H1 (cell line): ENCODE results near the gene KCTD15. TPM values are rescaled to one million over a fixed set of nuclear protein-coding genes. Genes with fewer than 3 reads are reported as not detected.

Source experiments
- CTCF ChIA-PET: fragments of 300-600 bp; sonication (Branson Sonifier 250); formaldehyde crosslinking; loops from one replicate; lab custom pipeline; 2021; ENCODE audit not compliant: partially characterized antibody; lab: Charles Lee
- POLR2A ChIA-PET: fragments of 300-600 bp; sonication (Branson Sonifier 250); formaldehyde crosslinking; loops from one replicate; lab custom pipeline; 2021; ENCODE audit warnings: inconsistent platforms; ENCODE audit not compliant: partially characterized antibody; lab: Charles Lee
- DNase-seq, 2 experiments: peaks; one replicate each; pipeline versions ENCODE4 v3.0.0 to v3.0.0-alpha.2; 2010 to 2022; ENCODE audit warnings: low spot score in 2 of 2, low read depth in 1 of 2, mixed read lengths in 1 of 2
- FAIRE-seq: peaks from 2 replicates; lab custom pipeline; 2011; peaks lifted over from hg19 to GRCh38; lab: Jason Lieb, UNC
- H2AFZ ChIP-seq: 2 replicates; pipeline ENCODE4 v1.8.1; 2012; ENCODE audit warnings: low read length, inconsistent platforms
- H2AK5ac ChIP-seq: 2 replicates; pipeline ENCODE4 v1.6.1; 2013; ENCODE audit warnings: low read depth, low read length
- H2BK120ac ChIP-seq: replicated peaks from 2 replicates; pipeline ENCODE3; 2013; ENCODE audit warnings: low read depth, low read length, inconsistent platforms
- H2BK12ac ChIP-seq: 2 replicates; pipeline ENCODE4 v1.6.1; 2013; ENCODE audit warnings: low read depth, low read length
- H2BK15ac ChIP-seq: 2 replicates; pipeline ENCODE4 v1.6.1; 2013; ENCODE audit warnings: low read length
- H2BK20ac ChIP-seq: 2 replicates; pipeline ENCODE4 v1.6.1; 2013; ENCODE audit warnings: low read length
- H2BK5ac ChIP-seq: 2 replicates; pipeline ENCODE4 v1.6.1; 2013; ENCODE audit warnings: low read depth, low read length
- H3K14ac ChIP-seq: 2 replicates; pipeline ENCODE4 v1.6.1; 2013; ENCODE audit warnings: inconsistent platforms; ENCODE audit not compliant: insufficient read length
- H3K18ac ChIP-seq: 2 replicates; pipeline ENCODE4 v1.6.1; 2013; ENCODE audit warnings: low read length; ENCODE audit errors: extremely low read depth
- H3K23ac ChIP-seq: 2 replicates; pipeline ENCODE4 v1.6.1; 2013; ENCODE audit warnings: inconsistent platforms; ENCODE audit not compliant: insufficient read length
- H3K23me2 ChIP-seq: 2 replicates; pipeline ENCODE4 v1.6.1; 2013; ENCODE audit warnings: low read depth, low read length
- H3K27ac ChIP-seq: 2 replicates; pipeline ENCODE4 v1.6.1; 2011; ENCODE audit warnings: low read depth, low read length, inconsistent platforms
- H3K27me3 ChIP-seq, 4 experiments: replicated peaks in 1 of 4; 1 replicate in 1 of 4; 2 replicates in 3 of 4; pipeline versions ENCODE4 v1.6.1 to v1.8.1; 2011 to 2013; ENCODE audit warnings: low read length in 3 of 4, mild to moderate bottlenecking in 3 of 4, inconsistent platforms in 2 of 4, mixed read lengths in 2 of 4, moderate library complexity in 1 of 4; ENCODE audit not compliant: control insufficient read depth in 3 of 4, insufficient read depth in 3 of 4; ENCODE audit errors: extremely low read depth in 1 of 4
- H3K36me3 ChIP-seq, 4 experiments: 2 replicates each; pipeline versions ENCODE4 v1.6.1 to v1.8.1; 2011 to 2013; ENCODE audit warnings: mild to moderate bottlenecking in 4 of 4, low read length in 3 of 4, moderate library complexity in 2 of 4, control low read depth in 1 of 4, inconsistent platforms in 1 of 4; ENCODE audit not compliant: insufficient read depth in 4 of 4, control insufficient read depth in 2 of 4
- H3K4ac ChIP-seq: replicated peaks from 2 replicates; pipeline ENCODE3; 2013; ENCODE audit warnings: low read length, low read depth, mixed read lengths, inconsistent platforms; ENCODE audit not compliant: insufficient read length
- H3K4me1 ChIP-seq, 4 experiments: replicated peaks in 1 of 4; 1 replicate in 1 of 4; 2 replicates in 3 of 4; pipeline versions ENCODE4 v1.6.1 to v1.8.1; 2011 to 2013; ENCODE audit warnings: low read length in 3 of 4, inconsistent platforms in 2 of 4, mixed read lengths in 1 of 4; ENCODE audit not compliant: insufficient read depth in 4 of 4, control insufficient read depth in 3 of 4
- H3K4me2 ChIP-seq, 2 experiments: 2 replicates each; pipeline versions ENCODE4 v1.6.1 to v1.8.1; 2011 to 2013; ENCODE audit warnings: low read depth in 2 of 2, low read length in 2 of 2, control low read depth in 1 of 2, inconsistent platforms in 1 of 2, mild to moderate bottlenecking in 1 of 2; ENCODE audit not compliant: insufficient read depth in 1 of 2
- H3K4me3 ChIP-seq, 4 experiments: fragments of 200-600, 300-600 bp in 1 of 4; sonication (generic), shearing (Covaris generic), sonication (Bioruptor Twin) in 1 of 4; 2 replicates each; pipeline versions ENCODE4 v1.5.1 to v1.8.1; 2011 to 2016; ENCODE audit warnings: low read length in 4 of 4, low read depth in 3 of 4, control low read depth in 2 of 4, inconsistent platforms in 2 of 4, mild to moderate bottlenecking in 2 of 4, mixed read lengths in 1 of 4, moderate library complexity in 1 of 4; ENCODE audit not compliant: insufficient read depth in 2 of 4; ENCODE audit errors: extremely low read depth in 1 of 4
- H3K56ac ChIP-seq: replicated peaks from 2 replicates; pipeline ENCODE3; 2013; ENCODE audit warnings: low read depth, mild to moderate bottlenecking, mixed read lengths, low read length, inconsistent platforms; ENCODE audit not compliant: insufficient read length
- H3K79me1 ChIP-seq: 2 replicates; pipeline ENCODE4 v1.6.1; 2013; ENCODE audit warnings: low read depth, low read length, control low read depth
- H3K79me2 ChIP-seq, 2 experiments: 2 replicates each; pipeline versions ENCODE4 v1.6.1 to v1.8.1; 2012 to 2013; ENCODE audit warnings: low read length in 2 of 2, mild to moderate bottlenecking in 2 of 2, inconsistent platforms in 1 of 2; ENCODE audit not compliant: insufficient read depth in 2 of 2, control insufficient read depth in 1 of 2
- H3K9ac ChIP-seq, 4 experiments: replicated peaks in 1 of 4; 1 replicate in 1 of 4; 2 replicates in 3 of 4; pipeline versions ENCODE4 v1.6.1 to v1.8.1; 2011 to 2013; ENCODE audit warnings: low read depth in 3 of 4, low read length in 3 of 4, control low read depth in 2 of 4, mild to moderate bottlenecking in 2 of 4, moderate library complexity in 2 of 4, inconsistent platforms in 1 of 4; ENCODE audit errors: extremely low read depth in 1 of 4
- H3K9me3 ChIP-seq, 2 experiments: 2 replicates each; pipeline versions ENCODE4 v1.6.1 to v1.8.1; 2012 to 2013; ENCODE audit warnings: mild to moderate bottlenecking in 2 of 2, moderate library complexity in 2 of 2, control low read depth in 1 of 2, inconsistent platforms in 1 of 2, low read depth in 1 of 2, low read length in 1 of 2, mixed read lengths in 1 of 2; ENCODE audit not compliant: insufficient read depth in 2 of 2
- H4K20me1 ChIP-seq, 2 experiments: replicated peaks in 1 of 2; 2 replicates each; pipeline versions ENCODE3 to v1.8.1; 2011 to 2013; ENCODE audit warnings: inconsistent platforms in 2 of 2, low read length in 2 of 2, mild to moderate bottlenecking in 1 of 2; ENCODE audit not compliant: insufficient read depth in 2 of 2, control insufficient read depth in 1 of 2
- H4K5ac ChIP-seq: 2 replicates; pipeline ENCODE4 v1.6.1; 2013; ENCODE audit warnings: low read length, low read depth, mixed read lengths, inconsistent platforms; ENCODE audit not compliant: insufficient read length
- H4K8ac ChIP-seq: 2 replicates; pipeline ENCODE4 v1.8.0; 2013; ENCODE audit warnings: mild to moderate bottlenecking, moderate library complexity, low read length, inconsistent platforms; ENCODE audit not compliant: insufficient read depth; ENCODE audit errors: extremely low read depth
- H4K91ac ChIP-seq: replicated peaks from 2 replicates; pipeline ENCODE3; 2013; ENCODE audit warnings: low read length, mixed read lengths, inconsistent platforms; ENCODE audit not compliant: insufficient read length
- BACH1 ChIP-seq: IDR thresholded peaks from 2 replicates; pipeline ENCODE4 v1.6.1; 2012; ENCODE audit warnings: low read length, improper control_type of control experiment
- CHD1 ChIP-seq: IDR thresholded peaks from 2 replicates; pipeline ENCODE4 v1.6.1; 2012; ENCODE audit warnings: low read depth, low read length, improper control_type of control experiment
- CHD2 ChIP-seq: IDR thresholded peaks from 2 replicates; pipeline ENCODE4 v1.6.1; 2012; ENCODE audit warnings: low read length, improper control_type of control experiment
- CTBP2 ChIP-seq: IDR thresholded peaks from 2 replicates; pipeline ENCODE4 v1.7.0; 2011; ENCODE audit warnings: borderline replicate concordance, mild to moderate bottlenecking, moderate library complexity, mixed read lengths, low read length; ENCODE audit not compliant: insufficient read depth, insufficient read length
- HDAC2 ChIP-seq, 2 experiments: fragments of 300-600 bp in 1 of 2; sonication (generic) in 1 of 2; IDR thresholded peaks; 2 replicates each; pipeline ENCODE4 v1.6.1; 2011 to 2012; ENCODE audit warnings: low read depth in 2 of 2, low read length in 2 of 2, mild to moderate bottlenecking in 2 of 2, moderate library complexity in 2 of 2, borderline replicate concordance in 1 of 2, inconsistent platforms in 1 of 2
- RBBP5 ChIP-seq: IDR thresholded peaks from 2 replicates; pipeline ENCODE4 v1.7.1; 2012; ENCODE audit warnings: low read depth, mild to moderate bottlenecking, inconsistent platforms, low read length, moderate library complexity, borderline replicate concordance
- SIN3A ChIP-seq, 2 experiments: IDR thresholded peaks in 1 of 2; conservative IDR thresholded peaks in 1 of 2; 2 replicates each; pipeline ENCODE4 v1.6.1; 2011 to 2012; ENCODE audit warnings: low read length in 2 of 2, improper control_type of control experiment in 1 of 2, low read depth in 1 of 2, mild to moderate bottlenecking in 1 of 2
- SIRT6 ChIP-seq: IDR thresholded peaks from one replicate; pipeline ENCODE4 v1.7.1; 2012; ENCODE audit warnings: low read length, inconsistent platforms
- SUZ12 ChIP-seq: fragments of 200-600 bp; sonication (generic); IDR thresholded peaks from 2 replicates; pipeline ENCODE4 v1.6.1; 2012; ENCODE audit warnings: mild to moderate bottlenecking, inconsistent platforms, low read length, moderate library complexity, mixed read lengths
- TAF1 ChIP-seq: IDR thresholded peaks from 2 replicates; pipeline ENCODE4 v1.6.1; 2011; ENCODE audit warnings: mild to moderate bottlenecking, low read depth, low read length
- TEAD4 ChIP-seq: IDR thresholded peaks from 2 replicates; pipeline ENCODE4 v1.6.1; 2012; ENCODE audit warnings: low read depth, low read length, inconsistent platforms, mixed read lengths
- WGBS, 2 experiments: shearing (Covaris generic) in 1 of 2; methylation state at CpG; one replicate each; pipeline versions ENCODE4 v1.1.6 to v1.1.7; 2013 to 2015; ENCODE audit warnings: low lambda C conversion rate in 2 of 2, mixed read lengths in 2 of 2, inconsistent platforms in 1 of 2, low coverage in 1 of 2, missing lambda C conversion rate in 1 of 2; ENCODE audit not compliant: insufficient replicate concordance in 2 of 2, insufficient coverage in 1 of 2, insufficient read length in 1 of 2; ENCODE audit errors: extremely low coverage in 1 of 2, missing lambda C conversion rate in 1 of 2; 5-methylcytosine and 5-hydroxymethylcytosine counted together
- polyA plus RNA-seq, 7 experiments: library from polyadenylated mRNA; depleted of rRNA in 3 of 7; stranded (reverse) in 5 of 7; unstranded in 2 of 7; fragments of >200 nt in 5 of 7; fragments of 200-250 nt in 2 of 7; gene quantifications; 1 replicate in 5 of 7; 2 replicates in 1 of 7; 4 replicates in 1 of 7; pipeline versions ENCODE4 v1.2.1 to v1.2.3, GENCODE V29; 2011 to 2013; ENCODE audit warnings: missing spikeins in 2 of 7, mixed read lengths in 2 of 7
- total RNA-seq: library from RNA; stranded (reverse); fragmentation: NEBNext Ultra II Directional; extraction: Animal tissue kit (Norgen Biotek cat#: 25700); gene quantifications from 2 replicates; pipeline ENCODE4 v1.2.1, GENCODE V29; 2021

The KCTD15 gene
- total and polyA plus RNA-seq, 2 of the 8 experiments (the other 6 are each of a cell fraction or from before 2014, with no cell fraction given): 25.1 to 27.0 TPM

GRCh38 chr19:33844478-33844877 lies 47.8 kb downstream of the KCTD15 start:
- Histone ChIP-seq H2AFZ (no peak overlapping the region), H2AK5ac (no peak overlapping the region), H4K20me1 (no peaks in the 10 kb centered on the region), H3K79me1 (no peaks in the 10 kb centered on the region), H3K18ac (no peak overlapping the region), H2BK120ac (no peak overlapping the region), H4K8ac (no peak overlapping the region), H2BK5ac (no peak overlapping the region), H4K91ac (no peak overlapping the region), H3K9me3 (no peaks in the 10 kb centered on the region), H3K36me3 (no peaks in the 10 kb centered on the region), H3K4ac (no peak overlapping the region), H3K79me2 (no peaks in the 10 kb centered on the region), H3K9ac (no peak overlapping the region), H2BK15ac (no peak overlapping the region), H3K4me2 (no peak overlapping the region), H3K4me1 (no peaks in the 10 kb centered on the region), H2BK12ac (no peak overlapping the region), H3K56ac (no peak overlapping the region), H3K23ac (no peak overlapping the region), H3K4me3 (no peak overlapping the region), H3K27ac (no peak overlapping the region), H3K23me2 (no peaks in the 10 kb centered on the region), H4K5ac (no peak overlapping the region), H3K14ac (no peak overlapping the region), H3K27me3 (no peaks in the 10 kb centered on the region), H2BK20ac (no peak overlapping the region)
- TF ChIP-seq CTBP2: no peak
- no peak for TF ChIP-seq HDAC2 (IDR thresholded peaks at IDR 0.05; ENCODE audit: borderline replicate concordance in 1 of 2, low read depth in 2 of 2, low read length in 2 of 2)
- TF ChIP-seq TEAD4: no peak
- TF ChIP-seq CHD1: no peak
- no peak for TF ChIP-seq SIRT6
- TF ChIP-seq CHD2: no peak
- no peak for TF ChIP-seq SUZ12
- no peak for TF ChIP-seq RBBP5
- TF ChIP-seq TAF1: no peak
- no peak for TF ChIP-seq SIN3A (conservative IDR thresholded peaks at IDR 0.05 in 1 of 2, IDR thresholded peaks at IDR 0.05 in 1 of 2; ENCODE audit: low read depth in 1 of 2, low read length in 2 of 2)
- TF ChIP-seq BACH1: no peak
- DNase-seq (no peak), FAIRE-seq (no peak)
- CTCF ChIA-PET: interaction anchor here (0.9 kb wide), 1 partner anchor 11 kb away, joined by 3 read pairs; no protein-coding TSS in a partner anchor
- POLR2A ChIA-PET: interaction anchor here (0.6 kb wide), 1 partner anchor 67 kb away, joined by 3 read pairs; no protein-coding TSS in a partner anchor
- 97% methylated on average over 2 of the region's 3 CpGs; no CpG with 5 or more reads in 1 of the 2 experiments for WGBS, 2 experiments
